HG02938 (cell line): Measurements from ENCODE around the gene N4BP2.
"Not testable (repeated sequence)": the region's sequence is repeated elsewhere in the genome, so short reads cannot be mapped to it uniquely, and the experiment has no call there.

ENCODE experiments used
- ATAC-seq: cut with Tn5 transposase; IDR thresholded peaks from one replicate; pipeline ENCODE4 v1.9.1; 2021; ENCODE audit warnings: mild to moderate bottlenecking, moderate library complexity; ENCODE audit not compliant: unreplicated experiment

N4BP2 gene

DNA sequence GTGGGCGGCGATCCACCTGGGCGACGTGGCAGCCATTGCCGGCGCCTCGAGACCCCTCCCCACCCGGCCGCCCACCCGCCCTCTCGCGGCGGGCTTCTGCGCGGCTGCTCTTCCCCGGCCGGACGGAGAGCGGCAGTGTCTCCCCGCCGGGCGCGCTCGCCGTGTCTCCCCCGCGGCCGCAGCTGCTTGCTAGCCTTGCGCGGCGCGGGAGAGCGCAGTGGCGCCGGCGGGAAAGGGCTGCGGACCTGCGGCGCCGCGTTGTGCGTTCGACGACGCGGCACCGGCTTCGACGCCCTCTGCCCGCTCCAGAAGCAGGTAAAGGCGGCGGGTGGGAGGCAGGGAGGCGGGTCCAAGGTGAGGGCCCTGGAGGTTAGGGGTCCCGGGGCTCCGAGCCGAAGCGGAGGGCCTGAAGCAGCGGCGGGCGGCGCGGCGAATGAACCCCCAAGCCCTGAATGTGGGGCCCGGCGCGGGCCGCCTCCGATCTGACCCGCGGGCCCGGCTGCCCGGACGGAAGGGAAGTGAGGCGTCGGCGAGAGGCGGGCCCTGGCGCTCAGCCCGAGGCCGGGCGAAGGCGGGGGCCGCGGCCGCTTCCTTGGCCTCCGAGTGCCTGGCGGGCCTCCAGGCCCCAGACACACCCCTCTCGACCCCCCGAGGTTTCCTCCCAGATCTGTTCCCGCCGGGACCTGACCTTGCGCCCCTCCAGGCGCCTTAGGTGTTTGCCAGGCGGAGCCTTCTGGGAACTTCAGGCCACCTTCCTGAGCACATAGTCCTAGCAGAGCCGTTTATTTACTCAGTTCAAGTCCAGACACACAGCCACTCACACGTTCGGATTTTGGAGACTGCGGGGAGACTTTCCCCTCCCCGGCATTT is at the start of gene N4BP2:
N4BP2 (plus strand) TSS at position 135 of the 870 bp plus-strand sequence. CDS start 40,491 bp downstream, outside the sequence.
- peak; percentile 38 for ATAC-seq

- no peak for ATAC-seq
These were observed 40.6 kb upstream of the N4BP2 start for GRCh38 chr4:40016007-40016406.

DNA sequence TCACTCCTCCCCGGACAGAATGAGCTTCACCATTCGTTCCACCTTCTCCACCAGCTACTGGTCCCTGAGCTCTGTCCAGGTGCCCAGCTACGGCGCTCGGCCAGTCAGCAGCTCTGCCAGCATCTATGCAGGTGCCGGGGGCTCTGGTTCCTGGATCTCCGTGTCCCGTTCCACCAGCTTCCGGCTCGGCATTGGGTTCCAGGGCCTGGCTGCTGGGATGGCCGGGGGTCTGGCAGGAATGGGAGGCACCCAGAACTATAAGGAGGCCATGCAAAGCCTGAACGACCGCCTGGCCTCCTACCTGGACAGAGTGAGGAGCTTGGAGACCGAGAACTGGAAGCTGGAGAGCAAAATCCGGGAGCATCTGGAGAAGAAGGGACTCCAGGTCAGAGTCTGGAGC is 36.4 kb upstream of the N4BP2 start:
- ATAC-seq = no peak

GRCh38 chr4:40021116-40021515 is 35.5 kb upstream of the N4BP2 start:
- not testable (repeated sequence) for ATAC-seq

DNA sequence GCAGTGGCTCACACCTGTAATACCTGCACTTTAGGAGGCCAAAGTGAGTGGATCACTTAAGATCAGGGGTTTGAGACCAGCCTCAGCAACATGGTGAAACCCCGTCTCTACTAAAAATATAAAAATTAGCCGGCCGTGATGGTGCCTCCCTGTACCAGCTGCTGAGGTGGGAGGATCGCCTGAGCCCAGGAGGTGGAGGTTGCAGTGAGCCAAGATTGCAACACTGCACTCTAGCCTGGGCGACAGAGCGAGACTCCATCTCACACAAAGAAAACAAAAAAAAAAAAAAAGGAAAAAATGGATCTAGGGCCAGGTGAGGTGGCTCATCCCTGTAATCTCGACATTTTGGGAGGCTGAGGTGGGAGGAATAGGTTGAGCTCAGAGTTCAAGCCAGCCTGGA is 32.6 kb upstream of the N4BP2 start:
- ATAC-seq = not testable (repeated sequence)

GRCh38 chr4:40032785-40033184 is 23.9 kb upstream of the N4BP2 start:
- ATAC-seq = no peak

DNA sequence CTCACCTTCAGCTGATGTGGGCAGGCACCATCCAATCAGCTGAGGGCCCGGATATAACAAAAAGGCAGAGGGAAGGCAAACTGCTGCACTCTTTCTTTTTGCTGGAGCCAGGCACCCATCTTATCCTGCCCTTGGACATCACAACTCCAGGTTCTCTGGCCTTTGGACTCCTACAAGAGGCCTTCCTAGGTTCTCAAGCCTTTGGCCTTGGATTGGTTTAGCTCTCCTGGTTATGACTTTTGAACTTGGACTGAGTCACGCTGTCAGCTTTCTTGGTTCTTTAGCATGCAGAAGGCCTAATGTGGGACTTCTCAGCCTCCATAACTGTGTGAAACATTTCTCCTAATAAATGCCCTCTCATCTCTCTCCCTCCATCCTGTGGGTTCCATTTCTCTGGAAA is 23.0 kb upstream of the N4BP2 start:
- ATAC-seq = no peak

DNA sequence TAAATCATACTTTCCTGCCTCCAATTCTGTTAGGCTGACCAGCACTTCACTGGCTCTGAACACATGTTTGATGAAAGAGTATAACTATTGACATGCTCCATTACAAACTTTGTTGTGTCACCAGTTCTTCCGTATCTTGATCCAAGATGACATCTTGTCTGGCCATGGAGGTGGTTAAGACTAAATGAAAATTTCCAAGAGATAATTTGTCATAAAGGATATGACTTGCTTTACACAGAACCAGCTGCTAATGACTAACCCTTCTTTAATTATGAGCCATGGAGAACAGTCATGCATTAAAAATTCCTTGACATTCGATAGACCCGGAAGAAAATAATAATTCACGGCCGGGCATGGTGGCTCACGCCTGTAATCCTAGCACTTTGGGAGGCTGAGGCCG is 17.7 kb upstream of the N4BP2 start:
- ATAC-seq = no peak

DNA sequence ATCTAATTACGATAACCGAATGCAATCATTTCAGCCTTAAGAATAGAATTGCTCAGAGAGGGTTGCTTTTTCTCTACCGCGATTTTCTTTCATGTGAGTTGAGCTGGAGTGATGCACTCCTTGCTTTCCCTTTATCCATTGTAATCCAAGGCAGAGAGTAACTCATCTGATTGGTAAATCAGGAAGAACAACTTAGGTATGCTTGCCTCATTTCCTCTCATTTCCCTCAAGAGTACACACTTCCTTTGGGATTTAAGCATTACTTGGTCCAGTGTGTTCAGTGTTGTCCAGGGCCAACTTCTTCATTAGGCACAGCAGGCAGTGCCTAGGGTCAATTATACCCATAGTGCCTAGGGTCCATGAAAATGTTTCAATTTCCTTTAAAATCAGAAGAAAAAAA is 15.7 kb upstream of the N4BP2 start:
- ATAC-seq = no peak

GRCh38 chr4:40043786-40044185 is 12.9 kb upstream of the N4BP2 start:
- ATAC-seq = no peak

DNA sequence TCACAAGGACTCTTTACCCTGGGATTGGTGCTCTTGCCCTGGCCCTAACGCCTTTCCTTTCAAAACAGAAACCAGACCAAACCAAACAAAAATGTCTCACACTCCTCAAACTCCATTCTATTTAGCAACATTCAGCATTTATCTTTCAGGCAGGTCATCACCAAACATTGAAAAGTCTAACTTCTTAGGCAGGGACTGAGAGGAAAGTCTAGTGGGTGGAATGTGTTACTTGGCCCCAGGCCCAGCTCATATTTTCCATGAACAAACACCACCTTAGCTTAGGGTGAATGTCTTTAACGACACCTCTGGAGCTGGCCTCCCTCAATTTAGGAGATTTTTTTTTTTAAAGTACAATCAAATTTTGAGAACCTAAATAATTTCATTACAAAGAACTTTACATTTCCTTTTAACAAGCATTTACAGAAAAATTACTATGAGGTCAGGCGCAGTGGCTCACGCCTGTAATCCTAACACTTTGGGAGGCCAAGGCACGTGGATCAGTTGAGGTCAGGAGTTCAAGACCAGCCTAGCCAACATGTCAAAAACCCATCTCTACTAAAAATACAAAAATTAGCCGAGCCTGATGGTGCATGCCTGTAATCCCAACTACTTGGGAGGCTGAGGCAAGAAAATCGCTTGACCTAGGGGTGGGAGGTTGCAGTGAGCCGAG is 10.2 kb upstream of the N4BP2 start:
- ATAC-seq = no peak

GRCh38 chr4:40053161-40053560 is 3.5 kb upstream of the N4BP2 start:
- no peak for ATAC-seq

DNA sequence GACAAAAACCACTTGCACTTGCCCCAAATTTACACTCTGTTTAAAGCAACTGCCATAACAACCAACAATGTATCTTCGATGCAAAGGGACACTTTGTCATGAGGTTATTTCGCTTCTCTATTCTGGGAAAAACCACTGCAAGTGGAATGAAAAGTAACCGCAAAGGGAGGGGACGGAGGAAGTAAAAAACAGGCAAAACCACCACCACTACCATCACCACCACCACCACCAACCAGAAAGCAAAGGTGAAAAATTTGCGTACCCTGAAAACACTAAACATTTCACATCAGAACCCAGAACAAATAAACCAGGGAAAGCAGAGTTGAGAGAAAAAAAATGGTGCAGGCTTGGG is 1.2 kb upstream of the N4BP2 start:
- ATAC-seq = no peak

GRCh38 chr4:40055863-40056715 is 561 bp upstream of the N4BP2 start:
- peak; percentile 20 for ATAC-seq

GRCh38 chr4:40057586-40058091 is 989 bp downstream of the N4BP2 start:
- peak; percentile 74 for ATAC-seq

DNA sequence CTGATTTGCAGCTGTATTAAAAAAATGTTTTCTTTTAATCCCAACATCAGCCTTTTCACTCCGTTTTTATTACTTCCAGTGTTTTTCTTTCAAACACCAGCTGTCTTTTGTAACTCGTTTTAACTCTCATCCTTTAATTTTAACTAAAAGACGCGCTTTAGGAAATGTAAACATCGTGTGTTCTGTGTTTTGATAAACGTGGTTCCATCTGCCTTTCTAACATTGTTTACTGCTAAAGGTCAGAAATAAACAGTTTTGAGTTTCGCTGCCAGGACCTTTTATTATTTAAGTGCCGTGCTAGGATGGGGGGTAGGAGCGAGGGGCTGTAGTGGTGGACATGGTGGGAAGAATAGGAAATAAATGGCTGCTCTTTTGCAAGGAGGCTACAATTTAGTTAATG is 1.5 kb downstream of the N4BP2 start:
- ATAC-seq = no peak

- ATAC-seq = no peak
These were observed 2.2 kb downstream of the N4BP2 start for GRCh38 chr4:40058854-40059253.

GRCh38 chr4:40059362-40059761 is 2.7 kb downstream of the N4BP2 start:
- no peak for ATAC-seq

- ATAC-seq = no peak
These were observed 8.4 kb downstream of the N4BP2 start for GRCh38 chr4:40065010-40065409.

GRCh38 chr4:40066651-40067050 is 10.0 kb downstream of the N4BP2 start:
- ATAC-seq = no peak

DNA sequence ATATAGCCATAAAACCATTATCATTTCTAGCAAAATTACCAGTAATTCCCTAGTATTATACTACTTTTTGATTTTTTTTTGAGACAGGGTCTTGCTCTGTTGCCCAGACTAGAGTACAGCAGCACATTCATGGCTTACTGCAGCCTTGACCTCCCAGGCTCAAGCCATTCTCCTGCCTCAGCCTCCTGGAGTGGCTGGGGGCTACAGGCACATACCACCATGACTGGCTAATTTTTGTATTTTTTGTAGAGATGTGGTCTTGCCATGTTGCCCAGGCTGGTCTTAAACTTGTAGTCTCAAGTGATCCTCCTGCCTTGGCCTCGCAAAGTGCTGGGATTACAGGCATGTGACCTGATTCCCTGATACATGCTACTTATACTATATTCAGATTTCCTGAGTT is 13.7 kb downstream of the N4BP2 start:
- ATAC-seq = no peak
